ENCODE data around the gene ZNF750.

Gene ZNF750

DNA sequence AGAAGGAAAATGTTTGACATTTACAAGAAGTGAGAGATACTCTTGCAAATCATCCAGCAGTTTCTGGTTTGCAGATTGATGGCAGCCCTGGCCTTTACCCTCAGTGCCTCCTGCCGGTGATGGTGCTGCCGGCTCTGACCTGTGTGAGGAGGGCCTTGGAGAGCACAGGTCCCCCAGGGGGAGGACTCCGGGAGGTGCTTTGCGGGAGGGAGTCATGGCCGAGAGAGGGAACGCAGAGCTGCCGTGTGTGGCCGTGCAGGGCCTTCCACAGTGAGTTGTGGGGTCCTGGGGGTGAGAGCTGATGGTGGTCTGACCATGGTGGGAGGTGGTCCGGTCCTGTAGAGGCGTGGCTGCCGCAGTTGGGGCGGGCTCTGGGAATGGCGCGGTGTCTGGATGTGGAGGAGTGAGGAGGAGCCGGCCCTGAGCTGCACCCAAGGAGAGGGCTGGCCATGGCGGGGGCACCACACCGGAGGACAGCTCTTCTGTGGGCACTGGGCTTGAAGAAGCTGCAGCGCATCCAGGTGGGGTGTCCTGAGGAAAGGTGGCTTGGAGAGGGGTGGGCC, 28.0 kb upstream of the ZNF750 start:
- no peak for DNase-seq (ENCODE audit: low read depth)
- H3K4me3 ChIP-seq (ENCODE audit: low read length): no peak overlapping the region
- TF ChIP-seq, protein P1, sequence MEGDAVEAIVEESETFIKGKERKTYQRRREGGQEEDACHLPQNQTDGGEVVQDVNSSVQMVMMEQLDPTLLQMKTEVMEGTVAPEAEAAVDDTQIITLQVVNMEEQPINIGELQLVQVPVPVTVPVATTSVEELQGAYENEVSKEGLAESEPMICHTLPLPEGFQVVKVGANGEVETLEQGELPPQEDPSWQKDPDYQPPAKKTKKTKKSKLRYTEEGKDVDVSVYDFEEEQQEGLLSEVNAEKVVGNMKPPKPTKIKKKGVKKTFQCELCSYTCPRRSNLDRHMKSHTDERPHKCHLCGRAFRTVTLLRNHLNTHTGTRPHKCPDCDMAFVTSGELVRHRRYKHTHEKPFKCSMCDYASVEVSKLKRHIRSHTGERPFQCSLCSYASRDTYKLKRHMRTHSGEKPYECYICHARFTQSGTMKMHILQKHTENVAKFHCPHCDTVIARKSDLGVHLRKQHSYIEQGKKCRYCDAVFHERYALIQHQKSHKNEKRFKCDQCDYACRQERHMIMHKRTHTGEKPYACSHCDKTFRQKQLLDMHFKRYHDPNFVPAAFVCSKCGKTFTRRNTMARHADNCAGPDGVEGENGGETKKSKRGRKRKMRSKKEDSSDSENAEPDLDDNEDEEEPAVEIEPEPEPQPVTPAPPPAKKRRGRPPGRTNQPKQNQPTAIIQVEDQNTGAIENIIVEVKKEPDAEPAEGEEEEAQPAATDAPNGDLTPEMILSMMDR (IDR thresholded peaks at IDR 0.05; ENCODE audit: insufficient read depth, low read depth, low read length, missing control alignments): no peak

DNA sequence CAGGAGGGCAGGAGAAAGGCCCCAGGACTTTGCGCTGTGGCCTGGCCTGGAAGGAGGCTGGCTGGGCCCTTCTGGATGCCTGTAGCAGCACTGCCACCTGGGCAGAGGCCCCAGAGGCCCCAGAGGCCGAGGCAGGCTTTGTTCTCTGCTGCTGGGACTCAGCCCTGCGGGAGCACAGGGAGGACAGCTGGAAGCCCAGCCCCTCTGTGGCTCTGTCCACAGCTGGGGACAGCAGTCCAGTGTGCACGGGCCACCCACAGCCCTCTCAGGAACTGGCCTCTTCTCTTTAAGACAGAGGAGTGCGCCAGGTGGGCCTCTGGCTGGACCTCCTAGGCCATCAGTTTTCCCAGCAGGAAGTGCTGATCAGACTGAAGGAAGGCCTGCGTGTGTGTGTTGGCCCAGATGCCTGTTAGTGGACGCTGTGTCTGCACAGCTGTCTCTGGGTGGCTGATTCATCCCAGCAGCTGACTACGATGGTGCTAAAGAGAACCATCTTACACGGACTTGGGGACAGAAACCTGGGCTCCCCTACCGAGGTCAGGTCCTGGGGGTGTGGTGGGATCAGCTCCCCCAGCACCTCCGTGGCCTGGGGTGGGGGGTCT, 26.9 kb upstream of the ZNF750 start:
- DNase-seq (ENCODE audit: low read depth): peak; percentile 75

DNA sequence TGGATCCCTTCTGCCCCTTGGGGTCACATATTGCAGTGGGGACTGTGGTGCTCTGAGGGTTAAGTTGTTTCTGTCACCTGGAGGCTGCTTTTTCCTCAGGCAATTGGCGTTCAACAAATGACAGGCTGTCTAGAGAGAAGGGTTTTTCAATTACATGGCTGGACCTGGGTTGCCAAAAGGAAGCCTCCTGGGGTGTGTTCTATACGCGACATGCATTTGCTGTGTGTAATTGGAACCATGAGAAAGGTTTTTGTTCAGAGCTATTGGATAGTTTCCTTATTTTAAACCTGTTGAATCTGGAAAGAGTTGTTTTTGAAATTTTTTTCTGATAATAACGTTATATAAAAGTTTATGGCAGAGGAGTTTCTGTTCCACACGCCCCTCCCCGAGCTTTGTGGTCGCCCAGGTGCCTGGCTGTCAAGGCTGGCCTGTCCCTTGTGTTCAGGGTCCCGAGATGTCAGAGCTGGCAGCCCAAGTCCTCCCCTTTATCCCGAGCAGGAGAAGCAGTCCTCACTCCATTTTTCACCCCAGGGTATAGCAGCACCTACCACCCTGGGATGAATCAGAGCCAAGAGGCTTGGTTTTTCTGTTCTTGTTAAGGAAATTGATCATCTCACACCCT, 26.1 kb upstream of the ZNF750 start:
- no peak overlapping the region for H3K4me3 ChIP-seq (ENCODE audit: low read length)
- TF ChIP-seq, protein P1 (IDR thresholded peaks at IDR 0.05; ENCODE audit: insufficient read depth, low read depth, low read length, missing control alignments): no peak
- DNase-seq (ENCODE audit: low read depth): peak; percentile 40

More for the DNA sequence above, 26.9 kb upstream of the ZNF750 start:
- TF ChIP-seq, protein P1 (IDR thresholded peaks at IDR 0.05; ENCODE audit: insufficient read depth, low read depth, low read length, missing control alignments): no peak
- no peak overlapping the region for H3K4me3 ChIP-seq (ENCODE audit: low read length)

DNA sequence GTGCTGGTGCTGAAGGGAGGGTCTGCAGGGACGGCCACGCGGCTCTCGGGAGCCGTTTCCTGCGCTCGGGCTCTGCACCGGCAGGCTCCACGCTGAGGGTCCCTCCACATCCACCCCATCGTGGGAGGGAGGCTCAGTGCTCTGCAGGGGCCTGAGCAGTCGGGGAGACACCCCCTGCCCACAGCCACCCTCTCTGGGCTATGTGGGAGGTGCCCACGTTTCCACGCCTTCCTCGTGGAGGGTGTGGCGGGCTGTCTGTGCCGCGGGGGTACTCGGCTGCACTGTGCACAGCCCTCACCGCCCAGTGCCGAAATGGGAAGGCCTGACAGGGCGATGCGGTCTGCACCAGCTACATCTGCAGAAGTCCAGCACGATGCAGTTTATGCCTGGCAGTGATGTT, 25.5 kb upstream of the ZNF750 start:
- TF ChIP-seq, protein P1 (IDR thresholded peaks at IDR 0.05; ENCODE audit: insufficient read depth, low read depth, low read length, missing control alignments): no peak
- DNase-seq (ENCODE audit: low read depth): no peak
- H3K4me3 ChIP-seq (ENCODE audit: low read length): no peak overlapping the region

DNA sequence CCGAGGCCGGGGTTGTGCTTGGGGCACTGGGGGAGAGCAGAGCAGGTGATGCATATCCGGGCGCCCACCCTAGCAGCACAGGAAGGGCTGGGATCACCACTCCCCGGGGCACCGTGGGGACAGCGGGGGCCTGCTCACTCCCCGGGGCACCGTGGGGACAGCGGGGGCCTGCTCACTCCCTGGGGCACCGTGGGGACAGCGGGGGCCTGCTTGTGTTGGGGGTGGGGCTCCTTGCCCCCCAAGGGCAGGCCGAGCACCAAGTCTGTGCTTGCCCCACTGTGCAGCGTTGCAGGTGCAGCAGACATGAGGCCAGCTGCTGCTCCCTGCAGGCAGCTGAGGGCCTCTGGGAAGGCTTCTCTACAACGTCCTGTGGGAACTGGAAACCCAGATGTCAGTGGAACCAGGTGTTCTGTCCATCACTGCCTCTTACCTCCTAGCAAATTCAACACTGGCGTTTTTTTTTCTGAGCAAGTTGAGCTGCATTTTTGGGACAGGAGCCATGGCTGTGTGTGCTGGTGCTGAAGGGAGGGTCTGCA, 25.0 kb upstream of the ZNF750 start:
- peak; percentile 24 for DNase-seq (ENCODE audit: low read depth)
- TF ChIP-seq, protein P1 (IDR thresholded peaks at IDR 0.05; ENCODE audit: insufficient read depth, low read depth, low read length, missing control alignments): no peak
- no peak overlapping the region for H3K4me3 ChIP-seq (ENCODE audit: low read length)

DNA sequence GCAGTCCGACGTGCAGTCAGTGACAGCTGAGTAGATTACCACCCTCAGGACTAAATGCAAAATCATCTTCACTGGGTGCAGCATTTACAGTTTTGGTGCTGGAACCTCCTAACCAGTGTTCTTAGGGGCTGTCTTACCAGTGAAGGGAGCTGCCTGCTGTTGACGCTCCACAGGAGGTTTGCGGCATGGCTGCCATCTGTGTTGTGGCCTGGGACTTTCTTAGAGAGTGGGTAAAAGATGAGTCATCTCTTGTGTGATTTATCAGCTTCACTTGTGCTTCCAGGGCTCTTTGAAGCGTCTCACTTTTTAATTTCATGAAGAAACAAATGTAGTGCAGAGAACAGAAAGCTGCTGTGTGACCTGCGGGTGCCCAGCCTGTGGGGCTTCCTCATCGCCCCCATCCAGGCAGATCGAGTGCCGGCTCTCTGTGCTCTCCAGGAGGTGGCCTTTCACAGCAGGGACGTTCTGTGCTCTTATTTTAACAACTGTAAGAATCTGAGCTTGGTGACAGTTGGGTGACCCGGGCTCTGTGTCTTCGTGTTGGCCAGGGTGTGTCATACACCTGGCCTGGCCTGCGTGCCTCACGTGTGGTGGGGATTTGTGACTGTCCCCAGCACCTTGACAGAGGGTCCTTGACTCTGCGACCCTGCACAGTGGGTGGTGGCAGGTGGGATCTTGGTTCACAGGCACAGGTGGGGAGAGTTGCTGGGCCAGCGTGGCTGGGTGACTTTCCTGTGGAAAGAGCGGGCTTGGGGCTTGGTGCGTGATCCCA, 24.3 kb upstream of the ZNF750 start:
- peak; percentile 48 for DNase-seq (ENCODE audit: low read depth)

More for the DNA sequence above, 24.3 kb upstream of the ZNF750 start:
- no peak overlapping the region for H3K4me3 ChIP-seq (ENCODE audit: low read length)
- TF ChIP-seq, protein P1 (IDR thresholded peaks at IDR 0.05; ENCODE audit: insufficient read depth, low read depth, low read length, missing control alignments): no peak
